Esophagus muscularis mucosa (tissue), 4 donors: Measurements from ENCODE around the gene ANKS3.

Experiments
- CTCF ChIP-seq, 3 experiments: fragments of 200-600 bp in 2 of 3; fragments of 450-650 bp in 1 of 3; sonication (generic) in 2 of 3; IDR thresholded peaks; one replicate each; pipeline ENCODE4 v1.5.1; 2017 to 2019; ENCODE audit warnings: antibody characterized with exemption in 3 of 3, mild to moderate bottlenecking in 2 of 3, moderate library complexity in 1 of 3
- EP300 ChIP-seq: sonication (generic); formaldehyde crosslinking; IDR thresholded peaks from one replicate; pipeline ENCODE4 v1.6.1; 2017; ENCODE audit warnings: antibody characterized with exemption
- POLR2A ChIP-seq: fragments of 450-650 bp; IDR thresholded peaks from one replicate; pipeline ENCODE4 v1.6.1; 2017; ENCODE audit warnings: antibody characterized with exemption, moderate library complexity, mild to moderate bottlenecking, low read depth
- POLR2AphosphoS5 ChIP-seq, 2 donors: sonication (generic); formaldehyde crosslinking; IDR thresholded peaks; one replicate each; pipeline ENCODE4 v1.6.1; 2017; ENCODE audit warnings: antibody characterized with exemption in 2 of 2

- TF ChIP-seq CTCF (IDR thresholded peaks at IDR 0.05): no peak
- no peak for TF ChIP-seq POLR2AphosphoS5 (IDR thresholded peaks at IDR 0.05)
- TF ChIP-seq EP300: no peak
- TF ChIP-seq POLR2A: no peak
These were observed 51.9 kb downstream of the ANKS3 start for GRCh38 chr16:4682084-4682591.
